Adipocyte (in vitro differentiated cells): ENCODE data around the gene ARHGEF26.

Experiments used
- DNase-seq: peaks from one replicate; pipeline ENCODE4 v3.0.0-alpha.2; 2015; ENCODE audit warnings: low read depth
- H3K27me3 ChIP-seq: replicated peaks from 2 replicates; pipeline ENCODE4 v1.7.0; 2013; ENCODE audit warnings: mild to moderate bottlenecking, low read length, moderate library complexity; ENCODE audit not compliant: control insufficient read depth, insufficient read depth
- H3K36me3 ChIP-seq: 2 replicates; pipeline ENCODE4 v1.7.0; 2013; ENCODE audit warnings: low read length, mild to moderate bottlenecking, moderate library complexity; ENCODE audit not compliant: control insufficient read depth, insufficient read depth, severe bottlenecking
- H3K4me1 ChIP-seq: 2 replicates; pipeline ENCODE4 v1.7.0; 2013; ENCODE audit warnings: mild to moderate bottlenecking, low read length, moderate library complexity; ENCODE audit not compliant: control insufficient read depth, insufficient read depth
- H3K4me3 ChIP-seq: 2 replicates; pipeline ENCODE4 v1.7.0; 2013; ENCODE audit warnings: mild to moderate bottlenecking, low read length, moderate library complexity
- H3K9ac ChIP-seq: 2 replicates; pipeline ENCODE4 v1.7.0; 2013; ENCODE audit warnings: mild to moderate bottlenecking, low read length, moderate library complexity
- H3K9me3 ChIP-seq: 2 replicates; pipeline ENCODE4 v1.7.0; 2013; ENCODE audit warnings: mild to moderate bottlenecking, low read length, moderate library complexity; ENCODE audit not compliant: control insufficient read depth

ARHGEF26 gene

DNA sequence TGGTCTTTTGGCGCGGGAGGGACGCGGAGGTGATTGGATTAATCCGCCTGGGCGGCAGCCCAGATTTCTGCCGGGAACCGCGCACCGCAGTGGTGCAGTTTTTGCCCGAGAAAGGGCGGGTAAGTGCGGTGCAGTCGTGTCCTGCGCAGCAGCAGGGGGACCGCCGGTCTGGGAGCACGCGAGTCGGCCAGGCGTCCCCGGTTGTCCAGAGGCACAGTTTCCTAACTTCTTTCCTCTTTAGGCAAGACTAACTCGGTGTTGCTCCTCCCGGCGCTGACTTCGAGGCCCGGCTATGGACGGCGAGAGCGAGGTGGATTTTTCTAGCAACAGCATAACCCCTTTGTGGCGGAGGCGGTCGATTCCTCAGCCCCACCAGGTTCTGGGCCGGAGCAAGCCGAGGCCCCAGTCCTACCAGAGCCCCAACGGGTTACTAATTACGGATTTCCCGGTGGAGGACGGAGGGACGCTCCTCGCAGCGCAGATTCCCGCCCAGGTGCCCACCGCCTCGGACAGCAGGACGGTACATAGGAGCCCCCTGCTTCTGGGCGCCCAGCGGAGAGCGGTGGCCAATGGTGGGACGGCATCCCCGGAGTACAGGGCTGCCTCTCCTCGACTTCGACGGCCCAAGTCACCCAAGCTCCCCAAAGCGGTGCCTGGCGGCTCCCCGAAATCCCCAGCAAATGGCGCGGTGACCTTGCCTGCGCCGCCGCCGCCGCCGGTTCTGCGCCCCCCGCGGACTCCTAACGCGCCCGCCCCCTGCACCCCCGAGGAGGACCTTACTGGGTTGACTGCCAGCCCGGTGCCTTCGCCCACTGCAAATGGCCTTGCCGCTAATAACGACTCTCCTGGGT lies 736 bp downstream of the ARHGEF26 start:
- Histone ChIP-seq H3K27me3 (no peaks in the 10 kb centered on the region), H3K4me1 (peaks cover 37% of the 10 kb centered on the region), H3K9ac (peak overlapping the region; percentile 88), H3K36me3 (peaks cover 4% of the 10 kb centered on the region), H3K9me3 (no peaks in the 10 kb centered on the region), H3K4me3 (peak overlapping the region; percentile 92)
- DNase-seq, result peak; percentile 60

DNA sequence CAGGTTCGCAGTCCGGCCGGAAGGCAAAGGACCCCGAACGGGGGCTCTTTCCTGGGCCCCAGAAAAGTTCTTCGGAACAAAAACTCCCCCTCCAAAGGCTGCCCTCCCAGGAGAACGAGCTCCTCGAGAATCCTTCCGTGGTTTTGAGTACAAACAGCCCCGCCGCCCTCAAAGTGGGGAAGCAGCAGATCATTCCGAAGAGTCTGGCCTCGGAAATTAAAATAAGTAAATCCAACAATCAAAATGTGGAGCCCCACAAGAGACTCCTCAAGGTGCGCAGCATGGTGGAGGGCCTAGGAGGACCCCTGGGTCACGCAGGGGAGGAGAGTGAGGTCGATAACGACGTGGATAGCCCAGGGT lies 1.3 kb downstream of the ARHGEF26 start:
- Histone ChIP-seq H3K36me3 (peaks cover 7% of the 10 kb centered on the region), H3K4me3 (peak overlapping the region; percentile 92), H3K27me3 (no peaks in the 10 kb centered on the region), H3K9me3 (no peaks in the 10 kb centered on the region), H3K4me1 (peaks cover 37% of the 10 kb centered on the region), H3K9ac (peak overlapping the region; percentile 88)
- no peak for DNase-seq

DNA sequence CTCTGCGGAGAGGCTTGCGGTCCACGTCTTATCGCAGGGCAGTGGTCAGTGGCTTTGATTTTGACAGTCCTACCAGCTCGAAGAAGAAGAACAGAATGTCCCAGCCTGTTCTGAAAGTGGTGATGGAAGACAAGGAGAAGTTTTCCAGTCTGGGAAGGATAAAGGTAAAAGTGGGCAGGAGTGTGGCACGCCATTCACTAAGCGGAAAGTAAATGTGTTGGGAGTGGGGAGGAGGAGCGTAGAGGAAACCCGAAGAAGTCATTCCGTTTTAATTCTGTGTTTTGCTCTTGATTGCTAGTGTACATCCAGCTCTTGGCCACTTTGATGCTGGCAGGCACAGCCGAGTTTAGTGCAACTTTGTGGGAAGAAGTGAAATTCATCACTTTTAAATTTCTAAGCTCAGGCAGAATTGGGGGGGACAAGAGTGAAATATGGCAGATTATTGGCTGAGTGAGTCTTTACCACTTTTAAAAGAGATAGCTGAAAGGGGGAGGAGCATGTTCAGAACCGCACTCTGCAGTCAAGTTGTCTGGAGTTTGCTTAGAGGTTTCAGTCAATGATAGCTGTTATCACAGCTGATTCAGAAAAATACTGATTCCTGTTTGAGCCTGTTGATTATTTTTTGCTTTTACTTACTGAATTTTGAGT lies 1.8 kb downstream of the ARHGEF26 start:
- Histone ChIP-seq H3K27me3 (no peaks in the 10 kb centered on the region), H3K4me3 (peak overlapping the region; percentile 92), H3K9ac (peak overlapping the region; percentile 88), H3K36me3 (peaks cover 12% of the 10 kb centered on the region), H3K9me3 (no peaks in the 10 kb centered on the region), H3K4me1 (peaks cover 37% of the 10 kb centered on the region)
- DNase-seq, result no peak

- H3K36me3 ChIP-seq, result peaks cover 13% of the 10 kb centered on the region
- H3K9me3 ChIP-seq, result no peaks in the 10 kb centered on the region
- peak overlapping the region; percentile 92 for H3K4me3 ChIP-seq
- H3K4me1 ChIP-seq, result peaks cover 40% of the 10 kb centered on the region
- no peak for DNase-seq
- no peaks in the 10 kb centered on the region for H3K27me3 ChIP-seq
- peak overlapping the region; percentile 88 for H3K9ac ChIP-seq
Observed at GRCh38 chr3:154123906-154124305, 2.7 kb downstream of the ARHGEF26 start.

DNA sequence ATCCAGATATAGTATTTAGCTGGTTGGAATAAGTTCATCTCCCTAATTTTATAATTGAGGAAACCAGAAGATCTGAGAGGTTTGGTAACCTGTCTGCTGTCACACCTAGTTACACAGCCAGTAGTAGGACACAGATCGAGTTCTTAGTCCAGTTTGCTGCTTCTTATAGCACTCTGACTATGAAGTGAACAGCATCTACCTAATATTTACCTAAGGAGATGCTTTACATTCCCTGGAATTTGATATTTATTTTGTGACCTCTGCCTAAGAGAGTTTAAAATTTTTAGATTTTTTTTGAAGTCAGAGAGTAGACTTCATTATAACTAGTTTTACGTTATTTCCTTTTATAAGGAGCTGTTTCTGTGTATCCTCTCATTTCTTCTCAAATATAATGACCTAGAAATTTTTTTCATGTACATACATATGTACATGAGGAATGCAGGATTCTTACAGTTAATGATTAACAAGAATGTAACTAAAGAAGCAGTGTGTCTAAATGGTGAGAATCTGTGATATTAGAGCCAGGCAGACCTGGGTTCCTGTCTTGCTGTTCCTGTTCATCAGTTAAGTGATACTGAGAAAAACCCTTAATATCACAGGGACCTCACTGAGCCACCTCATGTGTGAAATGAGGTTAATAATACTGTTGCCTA lies 4.3 kb downstream of the ARHGEF26 start:
- Histone ChIP-seq H3K36me3 (peaks cover 13% of the 10 kb centered on the region), H3K9ac (no peak overlapping the region), H3K4me3 (peak overlapping the region; percentile 4), H3K4me1 (peaks cover 53% of the 10 kb centered on the region), H3K27me3 (no peaks in the 10 kb centered on the region), H3K9me3 (no peaks in the 10 kb centered on the region)
- no peak for DNase-seq

GRCh38 chr3:154126651-154127050 lies 5.5 kb downstream of the ARHGEF26 start:
- H3K4me1 ChIP-seq, result peaks cover 52% of the 10 kb centered on the region
- DNase-seq, result no peak
- no peak overlapping the region for H3K4me3 ChIP-seq
- H3K27me3 ChIP-seq, result no peaks in the 10 kb centered on the region
- no peaks in the 10 kb centered on the region for H3K9me3 ChIP-seq
- H3K9ac ChIP-seq, result no peak overlapping the region
- H3K36me3 ChIP-seq, result peaks cover 13% of the 10 kb centered on the region

GRCh38 chr3:154129625-154130024 lies 8.4 kb downstream of the ARHGEF26 start:
- Histone ChIP-seq H3K9ac (peak overlapping the region; percentile 1), H3K27me3 (no peaks in the 10 kb centered on the region), H3K4me1 (peaks cover 38% of the 10 kb centered on the region), H3K9me3 (no peaks in the 10 kb centered on the region), H3K4me3 (no peak overlapping the region), H3K36me3 (peaks cover 13% of the 10 kb centered on the region)
- no peak for DNase-seq

DNA sequence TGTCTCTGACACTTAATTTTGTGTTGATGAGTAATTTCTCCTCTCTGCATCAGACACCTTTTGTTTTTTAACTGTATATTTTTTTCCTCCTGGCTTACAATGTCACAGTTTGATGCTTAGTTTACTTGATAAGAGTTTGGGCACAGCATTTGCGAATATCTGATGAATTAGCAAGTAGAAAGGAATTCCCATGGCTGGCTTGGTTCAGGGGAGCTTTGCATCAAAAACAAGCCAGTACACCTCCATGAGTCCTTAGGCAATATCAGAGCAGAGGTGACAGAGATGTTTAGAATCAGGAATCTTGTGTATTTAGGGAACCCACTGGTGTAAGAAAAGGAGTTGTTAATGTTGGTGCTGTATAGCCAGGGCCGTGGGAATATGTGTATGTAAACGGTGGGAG lies 9.3 kb downstream of the ARHGEF26 start:
- H3K9ac ChIP-seq, result no peak overlapping the region
- H3K36me3 ChIP-seq, result peaks cover 13% of the 10 kb centered on the region
- no peak overlapping the region for H3K4me3 ChIP-seq
- no peaks in the 10 kb centered on the region for H3K27me3 ChIP-seq
- H3K9me3 ChIP-seq, result no peaks in the 10 kb centered on the region
- no peak for DNase-seq
- H3K4me1 ChIP-seq, result peaks cover 33% of the 10 kb centered on the region

GRCh38 chr3:154131830-154132229 lies 10.6 kb downstream of the ARHGEF26 start:
- Histone ChIP-seq H3K36me3 (peaks cover 9% of the 10 kb centered on the region), H3K27me3 (no peaks in the 10 kb centered on the region), H3K4me3 (no peak overlapping the region), H3K9me3 (no peaks in the 10 kb centered on the region), H3K4me1 (peaks cover 24% of the 10 kb centered on the region), H3K9ac (no peak overlapping the region)
- no peak for DNase-seq

DNA sequence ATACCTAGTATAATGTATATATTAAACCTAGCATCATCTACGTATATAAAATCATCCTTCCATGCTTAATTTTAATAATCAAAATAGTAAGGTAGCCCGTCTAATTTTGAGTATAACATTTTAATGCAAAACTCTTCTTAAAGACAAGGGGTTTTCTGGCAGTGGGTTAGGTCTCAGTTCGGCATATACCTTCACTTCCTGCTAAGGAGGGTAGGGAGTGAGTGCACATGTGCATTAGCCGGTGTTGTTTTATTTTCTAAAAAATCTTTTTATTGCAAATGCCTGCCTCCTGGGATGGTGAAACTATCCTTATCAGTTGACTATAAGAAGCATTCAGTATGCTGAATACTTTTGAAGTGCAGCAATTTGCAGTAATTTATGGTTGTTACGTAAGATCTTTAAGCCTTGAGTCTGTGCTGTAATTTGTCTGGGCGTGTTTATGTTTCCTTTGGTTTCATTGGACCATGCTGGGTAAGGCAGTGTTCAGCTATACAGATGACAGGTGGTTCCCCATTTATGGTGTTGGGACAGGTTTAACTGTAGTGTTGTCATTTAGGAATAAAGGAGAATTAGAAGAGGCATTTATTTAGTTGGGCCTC lies 11.7 kb downstream of the ARHGEF26 start:
- H3K9me3 ChIP-seq, result no peaks in the 10 kb centered on the region
- no peak for DNase-seq

More for the DNA sequence above, 11.7 kb downstream of the ARHGEF26 start:
- Histone ChIP-seq H3K36me3 (peaks cover 2% of the 10 kb centered on the region), H3K27me3 (no peaks in the 10 kb centered on the region), H3K4me1 (peaks cover 24% of the 10 kb centered on the region), H3K4me3 (no peak overlapping the region), H3K9ac (no peak overlapping the region)
